K562 (cell line): Measurements from ENCODE around the gene SLC24A3. TPM values are rescaled to one million over a fixed set of nuclear protein-coding genes. Genes with fewer than 3 reads are reported as not detected.

Experiments used
- CBX2 ChIP-seq: fragments of 200-600 bp; sonication (generic); IDR thresholded peaks from one replicate; pipeline ENCODE4 v1.6.1; 2012; ENCODE audit warnings: mild to moderate bottlenecking, low read length, inconsistent platforms; ENCODE audit not compliant: insufficient read depth, poor library complexity, severe bottlenecking
- CREB1 ChIP-seq, 2 experiments: sonication (generic) in 1 of 2; formaldehyde crosslinking in 1 of 2; IDR thresholded peaks; 2 replicates each; pipeline versions ENCODE4 v1.6.1 to v1.8.0; 2012 to 2022; ENCODE audit warnings: inconsistent platforms in 1 of 2, mild to moderate bottlenecking in 1 of 2, missing genetic modification reagents in 1 of 2, moderate library complexity in 1 of 2
- IRF1 ChIP-seq: sonication (generic); formaldehyde crosslinking; IDR thresholded peaks from 2 replicates; pipeline ENCODE4 v1.8.0; 2022; ENCODE audit warnings: missing genetic modification reagents, mild to moderate bottlenecking, borderline replicate concordance
- MCM5 ChIP-seq: fragments of 450-650 bp; IDR thresholded peaks from 2 replicates; pipeline ENCODE4 v1.6.1; 2016; ENCODE audit warnings: low read depth
- REST ChIP-seq, 2 experiments: fragments of 450-650 bp; formaldehyde crosslinking in 1 of 2; IDR thresholded peaks; 2 replicates each; pipeline versions ENCODE4 v1.4.0 to v1.6.1; 2014 to 2020; ENCODE audit warnings: mild to moderate bottlenecking in 2 of 2, borderline replicate concordance in 1 of 2, low read depth in 1 of 2
- ZNF143 ChIP-seq: sonication (generic); formaldehyde crosslinking; IDR thresholded peaks from 2 replicates; pipeline ENCODE4 v1.9.0; 2022; ENCODE audit warnings: mild to moderate bottlenecking, missing genetic modification reagents
- ZNF212 ChIP-seq: fragments of 450-650 bp; formaldehyde crosslinking; IDR thresholded peaks from 2 replicates; pipeline ENCODE4 v1.4.0; 2020; ENCODE audit warnings: mild to moderate bottlenecking
- ZNF655 ChIP-seq: fragments of 250-450 bp; sonication (Bioruptor Pico); IDR thresholded peaks from 2 replicates; pipeline ENCODE4 v1.5.0; 2021
- polyA plus RNA-seq, 8 experiments: library from polyadenylated mRNA; depleted of rRNA in 4 of 8; stranded (reverse) in 5 of 8; unstranded in 3 of 8; fragments of >200 nt; fragmentation: Nextera tagmentation in 2 of 8; fragmentation: Illumina TruSeq in 1 of 8; extraction: Ambion mirVana in 2 of 8; extraction: Trizol in 1 of 8; gene quantifications; 2 replicates each; pipeline versions ENCODE4 v1.2.1 to v1.2.3, GENCODE V29; 2011 to 2014; ENCODE audit warnings: inconsistent platforms in 1 of 8, missing spikeins in 1 of 8
- total RNA-seq, 7 experiments: library from RNA; depleted of rRNA in 6 of 7; stranded (reverse); fragments of >200 nt in 6 of 7; fragmentation: Illumina TruSeq in 2 of 7; extraction: Trizol in 2 of 7; gene quantifications; 2 replicates each; pipeline versions ENCODE4 v1.2.1 to v1.2.3, GENCODE V29; 2011 to 2021; ENCODE audit warnings: low replicate concordance in 1 of 7

SLC24A3 gene
- total and polyA plus RNA-seq, 9 of the 15 experiments (the other 6 are each of a cell fraction or from before 2014, with no cell fraction given), result not detected

GRCh38 chr20:19486446-19486845, 274.0 kb downstream of the SLC24A3 start (continued):
- TF ChIP-seq IRF1 (CRISPR knock-in tag) (no peak), ZNF212 (CRISPR knock-in tag) (no peak), ZNF655 (CRISPR knock-in tag) (no peak), ZNF143 (CRISPR knock-in tag) (no peak), MCM5 (no peak), REST (IDR thresholded peaks at IDR 0.05; ENCODE audit: borderline replicate concordance) (no peak), REST (CRISPR knock-in tag; IDR thresholded peaks at IDR 0.05; ENCODE audit: low read depth) (no peak), CREB1 (IDR thresholded peaks at IDR 0.05) (no peak), CREB1 (CRISPR knock-in tag; IDR thresholded peaks at IDR 0.05) (no peak), CBX2 (no peak)
